Measurements from ENCODE around the gene COX17.
"Not testable (repeated sequence)": the region's sequence is repeated elsewhere in the genome, so short reads cannot be mapped to it uniquely, and the experiment has no call there.

Gene COX17, protein sequence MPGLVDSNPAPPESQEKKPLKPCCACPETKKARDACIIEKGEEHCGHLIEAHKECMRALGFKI

DNA sequence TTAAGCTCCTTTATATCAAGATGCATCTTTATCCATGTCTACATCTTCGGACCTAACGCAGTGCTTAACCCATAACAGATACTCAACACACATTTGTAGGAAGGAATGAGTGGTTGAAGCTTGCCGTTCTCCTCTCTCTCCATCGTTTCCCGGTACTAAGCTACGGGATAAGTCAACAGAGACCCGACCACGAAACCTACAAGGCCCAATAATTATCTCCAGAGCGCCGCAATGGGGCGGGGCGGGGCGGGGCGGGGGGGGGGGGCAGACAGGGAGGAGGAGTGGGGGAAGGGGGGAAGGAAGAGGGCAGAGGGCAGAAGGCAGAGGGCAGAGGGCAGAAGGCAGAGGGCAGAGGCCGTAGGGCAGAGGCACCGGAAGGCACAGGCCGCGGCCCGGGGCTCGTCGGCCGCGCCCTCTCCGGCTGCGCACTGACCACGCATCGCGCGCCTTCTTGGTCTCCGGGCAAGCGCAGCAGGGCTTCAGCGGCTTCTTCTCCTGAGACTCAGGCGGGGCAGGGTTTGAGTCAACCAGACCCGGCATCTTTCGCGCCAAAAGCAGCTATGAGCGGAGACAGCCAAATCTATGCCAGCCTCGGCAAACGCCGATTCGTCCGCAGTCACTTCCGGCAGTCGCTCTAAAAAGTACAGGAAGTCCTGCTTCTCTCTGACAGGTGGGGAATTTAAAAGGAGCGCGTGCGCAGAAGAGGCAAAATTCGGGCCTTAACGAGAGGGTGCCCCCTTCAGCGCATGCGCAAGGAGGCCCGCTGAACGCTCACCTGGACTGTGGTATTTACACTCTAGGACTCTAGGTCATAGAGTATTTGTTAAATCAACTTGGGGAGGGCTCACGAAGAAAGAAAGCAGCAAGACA, at the start of gene COX17:
COX17 (minus strand) TSS at position 636 of the 870 bp plus-strand sequence; CDS start at position 540, 96 bp downstream.
- DNase-seq = peak; percentile 90

DNA sequence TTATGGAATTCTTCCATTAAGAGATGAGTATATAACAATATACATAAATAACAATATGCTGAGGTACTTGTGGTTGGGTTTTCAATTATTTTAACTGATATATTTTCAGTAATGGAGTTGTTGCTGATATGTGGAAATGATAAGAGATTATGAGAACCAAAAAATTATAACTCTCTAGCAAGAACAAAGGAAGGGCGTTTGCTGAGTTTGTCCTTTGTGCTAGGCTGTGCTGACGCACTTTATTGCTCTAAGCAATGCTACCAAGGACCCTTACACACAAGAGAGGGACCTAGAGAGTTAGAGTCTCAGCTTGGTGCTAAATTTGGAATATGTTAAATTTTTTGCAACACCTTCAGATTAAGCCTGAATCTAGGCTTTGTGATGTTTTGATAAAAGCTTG, 49.7 kb upstream of the COX17 start:
- DNase-seq = no peak

- DNase-seq = no peak
Observed at GRCh38 chr3:119723022-119723421, 45.8 kb upstream of the COX17 start.

GRCh38 chr3:119717520-119717919, 40.3 kb upstream of the COX17 start:
- DNase-seq = no peak

DNA sequence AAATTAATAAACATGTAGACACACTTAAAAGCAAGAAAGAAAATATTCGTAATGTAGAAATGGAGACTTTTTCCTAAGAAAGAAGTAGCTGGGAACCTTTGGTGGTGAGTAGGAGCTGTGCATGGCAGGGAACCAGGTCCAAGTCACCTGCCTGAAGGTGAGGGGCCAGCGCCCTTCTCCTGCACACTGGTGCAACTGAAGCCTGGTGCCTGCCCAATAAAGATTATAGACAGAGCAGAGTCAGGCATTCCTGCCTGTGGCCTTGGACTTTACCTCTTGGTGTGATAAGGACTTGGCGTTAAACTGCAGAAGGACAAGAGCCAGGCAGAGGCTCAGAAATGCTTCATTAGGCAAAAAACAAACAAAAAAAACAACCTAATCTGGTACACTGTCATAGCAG, 39.8 kb upstream of the COX17 start:
- DNase-seq = no peak

- no peak for DNase-seq
Observed at GRCh38 chr3:119715105-119715504, 37.9 kb upstream of the COX17 start.

DNA sequence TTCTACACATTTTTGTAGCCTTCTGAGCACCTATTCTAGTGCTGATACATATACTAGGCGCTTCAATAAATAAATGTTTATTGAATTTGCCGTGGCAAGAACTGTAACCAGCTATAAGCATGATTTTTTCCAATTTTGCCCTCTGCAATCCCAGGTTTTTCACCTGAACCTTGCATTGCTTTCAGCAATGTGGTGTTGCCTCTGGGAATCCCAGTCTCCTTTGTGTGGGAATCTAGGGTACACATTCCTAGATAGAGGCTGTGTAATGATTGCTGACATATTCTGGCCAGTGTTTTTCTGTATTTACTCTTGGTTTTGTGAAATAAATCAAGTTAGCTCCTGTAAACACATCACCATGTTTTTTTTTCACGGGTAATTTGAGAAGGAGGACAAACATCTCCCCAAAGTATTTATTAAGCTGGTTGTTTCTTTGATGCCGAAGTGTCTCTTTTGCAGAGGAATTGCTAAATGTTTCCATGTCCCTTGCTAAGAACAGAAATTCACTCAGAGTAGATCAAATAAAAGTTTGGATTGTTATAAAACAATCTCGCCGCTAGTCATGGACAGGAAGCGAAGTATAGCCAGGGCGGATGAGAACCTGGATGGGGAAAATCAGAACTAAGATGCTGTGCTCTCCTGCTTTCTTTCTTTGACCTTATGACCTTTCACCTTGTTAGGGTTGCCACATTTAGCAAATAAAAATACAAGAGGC, 26.8 kb upstream of the COX17 start:
- no peak for DNase-seq

- no peak for DNase-seq
Observed at GRCh38 chr3:119702530-119703527, 25.6 kb upstream of the COX17 start, which contains the start of gene CFAP91. CFAP91 (plus strand) TSS chr3:119703022; CDS start chr3:119703099, 77 bp downstream.

DNA sequence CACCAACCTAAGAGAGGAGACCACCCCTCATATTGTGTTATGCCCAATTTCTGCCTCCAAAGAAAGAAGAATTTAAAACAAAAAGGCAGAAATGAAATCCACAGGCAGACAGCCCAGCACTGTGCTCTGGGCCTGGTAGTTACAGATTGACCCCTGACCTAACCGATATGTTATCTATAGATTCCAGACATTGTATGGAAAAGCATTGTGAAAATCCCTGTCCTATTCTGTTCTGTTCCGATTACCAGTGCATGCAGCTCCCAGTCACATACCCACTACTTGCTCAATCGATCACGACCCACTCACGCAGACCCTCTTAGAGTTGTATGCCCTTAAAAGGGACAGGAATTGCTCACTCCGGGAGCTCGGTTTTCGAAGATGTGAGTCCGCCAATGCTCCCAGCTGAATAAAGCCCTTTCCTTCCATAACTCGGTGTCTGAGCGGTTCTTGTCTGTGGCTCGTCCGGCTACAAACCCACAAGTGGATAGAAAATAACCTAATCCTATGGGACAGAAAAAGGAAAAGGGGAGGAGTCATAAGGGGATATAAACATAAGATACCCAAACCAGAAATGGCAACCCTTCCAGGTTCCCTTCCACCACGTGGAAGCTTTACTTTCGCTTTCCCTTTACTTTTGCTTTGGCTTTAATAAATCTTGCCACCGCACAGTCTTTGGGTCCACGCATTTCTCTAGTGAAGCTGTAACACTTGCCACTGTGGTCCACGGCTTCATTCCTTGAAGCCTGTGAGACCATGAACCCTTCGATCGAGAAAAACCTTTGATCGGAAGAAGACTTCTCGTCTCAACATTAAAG, 23.9 kb upstream of the COX17 start:
- DNase-seq = no peak

GRCh38 chr3:119700269-119700919, 23.2 kb upstream of the COX17 start:
- DNase-seq = no peak

DNA sequence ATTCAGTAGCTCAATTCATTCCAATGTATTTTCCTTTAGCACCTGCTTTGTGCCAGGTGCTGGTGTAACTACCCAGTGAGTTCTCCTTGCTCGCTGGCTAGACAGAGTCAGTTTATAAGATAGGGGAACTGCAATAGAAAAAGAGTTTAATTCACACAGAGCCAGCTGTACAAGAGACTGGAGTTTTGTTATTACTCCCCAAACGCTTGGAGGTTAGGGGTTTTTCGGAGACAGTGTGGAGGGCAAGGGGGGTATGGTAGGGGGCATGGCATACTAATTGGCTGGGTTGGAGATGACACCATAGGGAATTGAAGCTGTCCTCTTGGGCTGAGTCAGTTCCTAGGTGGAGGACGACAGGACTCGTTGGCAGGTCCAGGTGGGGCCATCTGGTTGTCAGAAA, 20.2 kb upstream of the COX17 start:
- no peak for DNase-seq

- no peak for DNase-seq
Observed at GRCh38 chr3:119695480-119695879, 18.3 kb upstream of the COX17 start.

- DNase-seq = peak; percentile 3
Observed at GRCh38 chr3:119690043-119690656, 12.9 kb upstream of the COX17 start.

DNA sequence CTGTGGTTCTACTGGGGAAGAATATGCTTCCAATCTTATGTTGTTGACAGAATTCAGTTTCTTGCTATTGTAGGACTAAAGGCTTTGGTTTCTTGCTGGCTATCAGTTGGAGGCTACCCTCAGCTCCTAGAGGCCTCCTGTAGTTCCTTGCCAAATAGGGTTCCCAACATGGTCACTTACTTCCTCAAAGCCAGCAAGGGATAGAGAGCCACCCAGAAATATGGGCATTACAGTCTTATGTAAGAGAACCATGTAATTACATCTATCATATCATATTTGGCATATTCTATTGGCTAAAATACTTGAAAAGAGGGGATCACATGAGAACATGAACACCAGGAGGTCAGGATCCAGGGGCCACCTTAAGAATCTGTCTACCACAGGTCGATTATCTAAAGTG, 6.2 kb upstream of the COX17 start:
- no peak for DNase-seq

- peak; percentile 1 for DNase-seq
Observed at GRCh38 chr3:119681279-119681678, 4.1 kb upstream of the COX17 start.

DNA sequence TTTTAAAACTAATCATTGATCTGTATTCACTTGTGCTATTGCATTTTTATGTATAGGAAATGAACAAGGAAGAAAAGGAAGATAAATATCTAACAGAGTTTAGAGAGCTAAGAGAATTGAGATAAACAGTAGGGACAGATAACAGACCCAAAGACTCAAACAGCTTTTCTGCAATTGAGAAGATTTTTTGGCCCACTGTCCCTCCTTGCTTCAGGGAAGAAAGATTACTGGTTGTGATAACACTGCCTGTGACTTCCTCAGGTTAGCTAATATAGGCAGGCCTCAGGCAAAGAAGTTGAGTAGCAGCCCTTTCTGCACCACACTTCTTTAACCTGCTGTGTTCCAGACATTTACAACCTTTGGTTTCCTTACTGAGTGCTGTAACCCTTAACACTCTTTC, 2.7 kb upstream of the COX17 start:
- no peak for DNase-seq

DNA sequence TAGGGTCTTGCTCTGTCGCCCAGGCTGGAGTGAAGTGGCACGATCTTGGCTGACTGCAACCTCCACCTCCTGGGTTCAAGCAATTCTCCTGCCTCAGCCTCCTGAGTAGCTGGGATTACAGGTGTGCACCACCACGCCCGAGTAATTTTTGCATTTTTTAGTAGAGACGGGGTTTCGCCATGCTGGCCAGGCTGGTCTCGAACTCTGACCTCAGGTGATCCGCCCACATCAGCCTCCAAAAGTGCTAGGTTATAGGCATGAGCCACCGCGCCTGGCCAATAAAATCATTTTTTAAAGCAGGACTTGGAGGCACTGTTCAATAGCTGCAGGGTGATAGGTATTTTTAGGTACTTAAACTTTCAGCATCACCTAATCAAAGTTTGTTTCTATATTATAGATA, 1.0 kb upstream of the COX17 start:
- not testable (repeated sequence) for DNase-seq

DNA sequence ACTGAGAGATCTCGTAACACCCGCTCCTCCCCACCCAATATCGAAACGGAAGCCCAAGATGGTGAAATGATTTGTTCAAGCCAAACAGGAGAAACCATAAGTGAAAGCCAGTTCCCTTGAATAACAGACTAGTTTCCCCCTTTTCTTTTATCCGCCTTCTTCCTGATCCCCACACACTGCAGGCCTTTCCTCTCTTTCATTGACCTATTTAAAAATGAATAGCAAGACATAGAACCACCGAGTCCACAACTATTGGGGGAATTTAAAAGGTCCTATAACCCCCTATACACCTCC, 382 bp upstream of the COX17 start:
- no peak for DNase-seq

GRCh38 chr3:119676020-119676419, 1.2 kb downstream of the COX17 start:
- no peak for DNase-seq

GRCh38 chr3:119675188-119675874, 1.9 kb downstream of the COX17 start:
- no peak for DNase-seq

All from NCI-H1694 treated with DMSO at 0.1 percent for 48 hours (cell line).